NCI-H446 treated with DMSO at 0.1 percent for 48 hours (cell line): ENCODE data around the gene BSG.
"Not testable (repeated sequence)": the region's sequence is repeated elsewhere in the genome, so short reads cannot be mapped to it uniquely, and the experiment has no call there.

Experiments
- DNase-seq: peaks from one replicate; lab custom pipeline; 2025; lab: John Stamatoyannopoulos, UW

Gene BSG

GRCh38 chr19:572743-573518, 535 bp downstream of the BSG start:
- DNase-seq, result no peak

GRCh38 chr19:573519-573825, 1.1 kb downstream of the BSG start:
- no peak for DNase-seq

GRCh38 chr19:574658-575526, 2.5 kb downstream of the BSG start:
- no peak for DNase-seq

GRCh38 chr19:575527-576506, 3.4 kb downstream of the BSG start:
- DNase-seq, result no peak

GRCh38 chr19:576768-577438, 4.5 kb downstream of the BSG start:
- DNase-seq, result no peak

- DNase-seq, result no peak
These were observed 5.3 kb downstream of the BSG start for GRCh38 chr19:577439-578392.

GRCh38 chr19:579111-579841, 6.9 kb downstream of the BSG start:
- no peak for DNase-seq

- no peak for DNase-seq
These were observed 7.4 kb downstream of the BSG start for GRCh38 chr19:579842-580155.

GRCh38 chr19:580274-580835, 8.0 kb downstream of the BSG start:
- no peak for DNase-seq

- DNase-seq, result no peak
These were observed 9.2 kb downstream of the BSG start for GRCh38 chr19:581399-582111.

- no peak for DNase-seq
These were observed 10.3 kb downstream of the BSG start for GRCh38 chr19:582497-583197.

GRCh38 chr19:583198-583967, 11.0 kb downstream of the BSG start:
- no peak for DNase-seq

- no peak for DNase-seq
These were observed 11.5 kb downstream of the BSG start for GRCh38 chr19:583968-584239.

- no peak for DNase-seq
These were observed 12.0 kb downstream of the BSG start for GRCh38 chr19:584240-585001.

GRCh38 chr19:585146-585545, 12.8 kb downstream of the BSG start:
- not testable (repeated sequence) for DNase-seq

GRCh38 chr19:585551-586110, 13.2 kb downstream of the BSG start:
- no peak for DNase-seq
